GM19463 (cell line): ENCODE data around the gene ZNF576.
"Not testable (repeated sequence)": the region's sequence is repeated elsewhere in the genome, so short reads cannot be mapped to it uniquely, and the experiment has no call there.

Experiments
- ATAC-seq: cut with Tn5 transposase; IDR thresholded peaks from one replicate; pipeline ENCODE4 v1.9.1; 2021; ENCODE audit warnings: mild to moderate bottlenecking, moderate library complexity; ENCODE audit not compliant: unreplicated experiment

Gene ZNF576

DNA sequence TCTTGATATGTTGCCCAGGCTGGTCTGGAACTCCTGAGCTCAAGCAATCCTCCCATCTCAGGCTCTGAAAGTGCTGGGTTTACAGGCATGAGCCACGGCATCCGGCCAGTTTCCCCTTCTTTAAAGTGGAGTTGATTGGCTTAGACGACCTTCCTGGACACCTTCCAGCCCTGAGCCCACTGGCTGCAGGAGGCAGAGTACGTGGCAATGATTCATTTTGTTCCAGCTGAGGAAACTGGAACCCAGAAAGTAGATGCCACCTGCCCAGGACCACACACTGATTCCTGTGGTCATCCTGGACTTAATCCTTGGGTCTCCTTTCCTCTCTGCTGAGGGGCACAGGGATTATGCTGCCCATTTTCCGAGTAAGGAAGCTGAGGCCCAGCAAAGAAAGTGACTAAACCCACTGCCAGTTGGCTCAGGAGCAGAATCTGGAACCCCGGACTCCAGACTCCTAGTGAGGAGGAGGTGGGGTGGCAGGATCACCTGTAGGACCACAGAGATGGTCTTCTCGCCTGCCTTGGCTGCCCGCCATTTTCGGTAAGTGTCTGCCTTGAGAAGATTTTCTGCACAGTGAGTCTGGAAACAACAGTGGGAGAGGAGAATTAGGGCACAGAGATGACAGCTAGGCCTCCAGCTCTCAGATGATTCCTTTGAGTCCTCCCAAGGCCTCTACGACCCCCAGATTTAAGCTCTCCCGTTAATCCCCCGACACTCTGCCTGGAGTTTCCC, 21.8 kb upstream of the ZNF576 start:
- no peak for ATAC-seq

DNA sequence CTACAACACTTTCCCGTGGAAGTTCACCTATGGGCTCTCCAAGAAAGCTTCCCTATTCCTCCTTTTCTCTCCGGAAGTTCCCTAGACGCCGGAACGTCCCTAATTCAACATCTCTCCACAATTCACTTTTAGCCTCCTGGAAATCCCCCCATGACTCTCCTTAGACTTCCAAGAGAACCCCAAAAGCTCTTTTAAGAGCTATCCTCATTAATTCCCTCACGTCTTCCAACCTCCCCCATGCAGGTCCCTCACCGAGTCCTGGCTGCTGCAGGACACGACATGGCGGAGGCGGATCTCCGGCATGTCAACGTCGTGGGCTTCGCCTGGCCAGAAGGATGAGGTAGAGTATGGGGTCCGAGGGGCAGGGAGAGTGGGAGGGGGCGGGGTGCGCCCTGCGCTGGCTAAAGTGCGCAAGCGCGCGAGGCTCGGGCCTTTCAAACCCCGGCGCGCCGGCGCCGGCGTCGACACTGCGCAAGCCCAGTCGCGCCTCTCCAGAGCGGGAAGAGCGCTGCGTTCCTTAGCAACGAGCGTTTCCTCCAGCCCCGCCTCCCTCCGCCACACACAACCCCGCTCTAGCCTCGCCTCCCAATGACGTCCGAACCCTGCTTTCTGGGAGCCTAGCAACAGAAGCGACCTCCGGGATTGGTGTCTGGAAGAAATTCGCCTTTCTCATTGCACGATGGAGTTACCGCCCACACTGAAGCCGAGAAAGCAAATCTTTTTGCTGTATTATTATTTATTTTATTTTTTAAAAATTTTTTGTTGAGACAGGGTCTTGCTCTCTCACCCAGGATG, 21.0 kb upstream of the ZNF576 start, which contains the start of the genes PINLYP and XRCC1:
PINLYP (plus strand) TSS at position 646 of the 795 bp plus-strand sequence. CDS start 1,391 bp downstream, outside the sequence.
XRCC1 (minus strand) TSS at position 372 of the 795 bp plus-strand sequence; CDS start at position 303, 69 bp downstream.
- ATAC-seq = peak; percentile 98

- ATAC-seq = no peak
These were observed 20.2 kb upstream of the ZNF576 start for GRCh38 chr19:43575955-43576878.

GRCh38 chr19:43578787-43579186, 17.6 kb upstream of the ZNF576 start:
- ATAC-seq = no peak

GRCh38 chr19:43581467-43581866, 14.9 kb upstream of the ZNF576 start:
- no peak for ATAC-seq

DNA sequence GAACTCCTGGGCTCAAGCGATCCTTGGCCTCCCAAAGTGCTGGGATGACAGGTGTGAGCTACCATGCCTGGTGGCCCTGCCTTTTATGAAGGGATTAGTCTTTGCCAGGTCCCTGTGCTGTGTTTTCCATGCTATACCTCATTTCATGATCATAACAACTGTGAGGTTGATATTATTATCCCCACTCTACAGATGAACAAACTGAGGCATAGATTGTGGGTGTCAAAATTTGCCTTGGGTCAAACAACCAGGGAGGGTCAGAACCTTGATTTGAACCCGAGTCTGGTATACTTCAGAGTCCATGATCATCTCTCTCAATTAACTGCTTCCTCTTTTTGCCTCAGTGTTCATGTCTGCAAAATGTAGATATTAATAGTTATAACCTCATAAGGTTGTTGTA, 13.9 kb upstream of the ZNF576 start:
- no peak for ATAC-seq

- ATAC-seq = peak; percentile 54
These were observed 11.9 kb upstream of the ZNF576 start for GRCh38 chr19:43584484-43584883.

GRCh38 chr19:43586346-43586745, 10.0 kb upstream of the ZNF576 start:
- no peak for ATAC-seq

GRCh38 chr19:43587029-43587428, 9.4 kb upstream of the ZNF576 start:
- ATAC-seq = not testable (repeated sequence)

DNA sequence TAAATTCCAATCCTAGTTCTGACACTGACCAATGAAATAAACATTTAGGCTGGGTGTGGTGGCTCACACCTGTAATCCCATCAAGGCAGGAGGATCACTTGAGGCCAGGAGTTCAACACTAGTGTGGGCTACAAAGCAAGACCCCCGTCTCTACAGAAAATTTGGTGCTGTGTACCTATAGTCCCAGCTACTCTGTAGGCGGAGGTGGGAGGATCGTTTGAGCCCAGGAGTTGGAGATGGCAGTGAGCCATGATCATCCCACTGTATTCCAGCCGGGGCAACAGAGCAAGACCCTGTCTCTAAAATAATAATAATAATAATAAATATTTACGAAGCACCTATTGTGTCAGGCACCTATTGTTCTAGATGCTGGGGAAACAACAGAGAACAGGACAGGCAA, 7.1 kb upstream of the ZNF576 start:
- ATAC-seq = no peak

DNA sequence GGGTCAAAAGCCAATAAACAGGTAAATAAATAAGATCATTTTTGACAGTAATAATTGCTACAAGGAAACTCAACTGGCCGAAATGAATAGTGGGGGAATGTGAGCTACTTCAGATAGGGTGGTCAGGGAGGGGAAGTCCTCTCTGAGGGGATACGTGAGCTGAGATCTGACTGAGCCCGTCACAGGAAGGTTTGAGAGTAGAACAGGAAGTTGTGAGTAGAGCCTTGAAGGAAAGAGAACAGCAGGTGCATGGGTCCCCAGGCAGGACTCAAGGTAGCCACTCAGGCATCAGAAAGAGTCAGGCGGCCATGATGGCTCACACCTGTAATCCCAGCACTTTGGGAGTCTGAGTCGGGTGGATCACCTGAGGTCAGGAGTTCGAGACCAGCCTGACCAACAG, 6.7 kb upstream of the ZNF576 start:
- ATAC-seq = no peak

DNA sequence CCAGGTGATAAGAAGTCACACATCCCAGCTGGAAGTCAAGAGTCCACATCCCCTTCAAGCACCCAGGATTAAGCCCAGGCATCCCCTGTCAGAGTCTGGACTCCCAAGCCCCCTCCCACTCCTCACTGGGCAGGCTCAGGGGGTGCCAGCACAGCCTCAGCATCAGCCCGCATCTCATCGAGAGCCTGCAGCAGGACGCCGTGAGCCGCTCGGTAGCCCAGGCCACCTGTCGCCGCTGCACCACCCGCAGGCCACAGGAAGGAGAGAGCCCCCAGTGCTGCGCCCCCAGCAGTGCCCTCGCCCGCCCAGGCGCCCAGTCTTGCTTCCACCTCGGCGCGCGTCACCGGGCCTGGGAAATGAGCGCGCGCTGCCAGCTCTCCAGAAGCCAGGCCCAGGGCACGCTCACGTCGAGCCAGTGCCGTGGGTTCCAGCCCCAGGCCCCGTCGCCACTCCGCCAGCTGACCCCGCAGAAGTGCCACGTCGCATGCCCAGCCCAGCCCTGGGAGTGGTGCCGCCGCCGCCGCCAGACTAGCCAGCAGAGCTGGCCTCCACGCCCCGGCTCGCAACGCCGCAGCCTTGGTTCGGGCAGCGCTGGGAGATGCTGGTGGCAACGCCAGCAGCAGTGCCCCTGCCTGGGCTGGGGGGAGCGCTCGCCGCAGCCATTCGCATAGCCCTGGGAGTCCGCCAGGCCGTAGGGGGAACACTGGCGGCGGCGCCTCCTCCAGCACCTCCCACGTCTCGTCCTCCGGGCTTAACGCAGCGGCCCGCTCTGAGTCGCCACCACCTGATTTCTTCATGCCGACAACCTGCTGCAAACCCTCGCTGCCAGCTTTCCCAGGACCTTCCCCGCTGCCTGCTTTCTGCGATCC, 4.3 kb upstream of the ZNF576 start:
- ATAC-seq = no peak

DNA sequence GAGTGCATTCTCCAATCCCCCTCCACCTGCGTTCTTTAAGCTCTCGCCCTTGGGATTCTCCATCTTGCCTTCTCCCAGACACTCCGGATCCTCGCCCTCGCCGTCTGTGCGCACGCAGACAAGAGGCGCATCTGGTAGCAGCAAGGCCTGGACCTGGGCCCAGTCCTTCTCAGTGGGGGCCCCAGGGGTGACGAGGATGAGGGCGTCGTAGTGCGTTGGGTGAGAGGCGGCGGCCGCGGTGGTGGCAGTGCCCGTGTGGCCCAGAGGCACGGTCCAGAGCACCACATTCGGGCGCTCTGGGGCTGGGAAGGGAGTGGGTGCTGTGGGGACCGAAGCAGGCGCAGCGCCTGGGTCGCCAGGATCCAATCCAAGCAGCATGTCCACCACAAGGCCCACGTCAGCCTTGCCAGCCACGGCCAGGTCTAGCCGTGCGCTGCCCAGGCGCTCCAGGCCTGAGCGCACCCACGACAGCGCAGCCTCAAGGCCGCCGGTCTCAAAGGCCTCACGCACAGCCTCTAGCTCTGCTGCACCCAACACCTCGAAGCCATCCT, 3.5 kb upstream of the ZNF576 start:
- ATAC-seq = no peak

DNA sequence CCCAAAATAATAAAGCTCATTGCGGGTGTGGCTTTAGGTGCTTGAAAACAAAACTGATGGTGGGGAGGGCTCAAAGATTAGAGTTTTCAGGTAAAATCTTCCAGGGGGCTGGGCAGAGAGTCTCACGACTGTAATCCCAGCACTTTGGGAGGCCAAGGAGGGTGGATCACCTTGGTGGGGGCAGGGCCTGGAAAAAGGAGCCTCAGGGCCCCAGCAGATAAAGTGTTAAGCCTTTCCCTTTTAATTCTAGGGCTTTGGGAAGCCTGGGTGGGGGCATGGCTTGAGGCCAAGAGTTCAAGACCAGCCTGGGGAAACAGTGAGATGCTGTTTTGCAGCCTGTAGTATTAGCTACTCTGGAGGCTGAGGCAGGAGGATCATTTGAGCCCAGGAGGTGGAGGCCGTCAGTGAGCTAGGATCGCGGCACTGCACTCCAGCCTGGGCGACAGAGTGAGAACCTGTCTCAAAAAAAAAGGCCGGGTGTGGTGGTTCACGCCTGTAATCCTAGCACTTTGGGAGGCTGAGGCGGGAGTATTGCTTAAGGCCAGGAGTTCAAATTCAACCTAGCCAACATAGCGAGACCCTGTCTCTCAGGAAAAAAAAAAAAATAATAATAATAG, 2.2 kb upstream of the ZNF576 start:
- ATAC-seq = no peak

DNA sequence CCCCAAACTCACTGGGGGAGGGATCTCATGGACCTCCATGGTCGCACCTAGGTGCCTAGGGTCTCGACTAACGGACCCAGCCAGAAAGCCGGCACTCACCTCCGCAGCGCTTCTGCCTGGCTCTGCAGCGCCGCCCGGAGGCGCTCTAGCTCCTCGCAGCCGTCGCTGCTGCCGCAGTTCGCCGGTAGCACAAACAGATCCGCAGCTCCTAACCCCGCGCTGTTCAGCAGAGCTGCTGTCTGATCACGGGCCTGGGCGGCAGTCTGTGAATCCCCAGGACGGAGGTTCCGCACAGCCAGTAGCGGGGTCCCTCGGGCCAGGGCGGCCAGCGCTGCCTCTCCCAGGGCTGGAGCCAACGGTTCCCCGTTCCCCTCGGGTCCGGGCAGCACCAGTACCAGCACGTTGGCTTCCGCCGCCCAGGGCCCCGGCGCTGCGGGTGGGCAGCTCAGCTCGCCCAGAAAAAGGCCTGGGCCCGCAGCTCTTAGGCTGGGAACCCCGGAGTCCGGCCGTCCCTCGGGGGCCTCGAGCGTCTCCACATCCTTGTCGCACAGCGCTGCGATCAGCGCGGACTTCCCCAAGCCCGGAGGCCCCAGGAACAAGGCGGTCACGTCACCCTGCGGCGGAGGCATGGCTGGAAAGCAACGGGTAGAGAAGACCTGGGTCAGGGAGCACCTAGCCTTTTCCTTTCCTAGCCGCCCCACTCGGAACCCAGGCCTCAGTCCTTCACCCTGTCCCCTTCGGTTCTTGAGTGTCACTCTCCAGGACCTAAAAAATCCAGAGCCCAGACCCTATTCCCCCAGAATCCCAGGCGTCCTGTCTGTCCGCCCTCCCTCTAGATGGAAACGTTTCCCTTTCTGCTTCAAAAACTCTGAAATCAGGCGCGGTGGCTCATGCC, 1.4 kb upstream of the ZNF576 start:
- peak; percentile 41 for ATAC-seq

GRCh38 chr19:43595605-43595998, 793 bp upstream of the ZNF576 start:
- no peak for ATAC-seq

GRCh38 chr19:43596842-43597461, 557 bp downstream of the ZNF576 start:
- ATAC-seq = no peak

DNA sequence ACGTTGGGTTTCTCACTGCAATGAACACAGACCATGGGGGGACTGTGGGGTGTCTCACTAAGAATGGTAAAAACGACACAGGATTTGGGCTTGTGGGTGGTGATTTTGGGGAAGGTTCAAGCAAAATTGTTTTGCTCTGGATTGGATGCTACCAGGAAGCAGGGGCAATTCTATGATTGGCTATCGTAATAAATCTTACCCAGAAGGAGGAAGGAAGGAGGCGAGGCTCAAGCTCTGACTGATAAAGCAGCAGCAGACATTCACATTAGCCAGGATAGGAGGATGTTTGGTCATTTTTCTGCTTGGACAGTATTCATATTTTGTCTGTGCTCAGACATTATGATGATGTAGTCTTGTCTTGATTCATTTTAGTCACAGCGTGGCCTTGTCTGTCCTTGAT, 1.5 kb downstream of the ZNF576 start:
- no peak for ATAC-seq
